CD4-positive, alpha-beta T cell treated with Interleukin-15 for 1 hour (primary cell): Measurements from ENCODE around the gene ABCC10.
"Not testable (repeated sequence)": the region's sequence is repeated elsewhere in the genome, so short reads cannot be mapped to it uniquely, and the experiment has no call there.

ENCODE experiments used
- DNase-seq: peaks from one replicate; pipeline ENCODE4 v3.0.0-alpha.2; 2020

The ABCC10 gene

DNA sequence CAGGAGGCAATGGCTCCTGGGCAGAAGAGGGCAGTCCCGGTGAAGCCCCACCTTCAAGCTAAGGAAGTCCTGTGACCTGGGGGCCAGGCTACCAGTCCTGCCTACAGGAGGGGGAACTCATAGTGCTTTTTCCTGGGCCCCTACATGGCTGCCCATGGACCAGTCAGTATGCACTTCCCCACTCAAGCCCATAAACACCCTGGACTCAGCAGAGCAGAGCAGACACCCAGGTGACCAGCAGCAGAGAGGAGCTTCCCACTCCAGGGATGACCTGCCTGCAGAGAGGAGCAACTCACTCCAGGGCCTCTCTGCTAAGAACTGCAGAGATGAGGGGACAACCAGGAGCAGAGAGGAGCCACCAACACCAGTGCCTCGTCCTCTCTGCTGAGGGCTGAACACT lies 14.3 kb upstream of the ABCC10 start:
- no peak for DNase-seq

DNA sequence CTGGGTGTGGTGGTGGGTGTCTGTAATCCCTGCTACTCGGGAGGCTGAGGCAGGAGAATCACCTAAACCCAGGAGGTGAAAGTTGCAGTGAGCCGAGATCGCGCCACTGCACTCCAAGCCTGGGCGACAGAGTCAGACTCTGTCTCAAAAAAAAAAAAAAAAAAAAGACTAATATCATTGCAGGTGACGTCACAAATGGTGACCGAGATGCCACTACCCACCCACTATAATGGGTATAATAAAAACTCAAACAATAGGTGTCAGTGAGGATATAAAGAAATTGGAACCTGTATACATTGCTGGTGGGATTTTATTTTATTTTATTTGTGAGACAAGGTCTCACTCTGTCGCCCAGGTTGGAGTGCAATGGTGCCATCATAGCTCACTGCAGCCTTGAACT lies 12.1 kb upstream of the ABCC10 start:
- DNase-seq: not testable (repeated sequence)

DNA sequence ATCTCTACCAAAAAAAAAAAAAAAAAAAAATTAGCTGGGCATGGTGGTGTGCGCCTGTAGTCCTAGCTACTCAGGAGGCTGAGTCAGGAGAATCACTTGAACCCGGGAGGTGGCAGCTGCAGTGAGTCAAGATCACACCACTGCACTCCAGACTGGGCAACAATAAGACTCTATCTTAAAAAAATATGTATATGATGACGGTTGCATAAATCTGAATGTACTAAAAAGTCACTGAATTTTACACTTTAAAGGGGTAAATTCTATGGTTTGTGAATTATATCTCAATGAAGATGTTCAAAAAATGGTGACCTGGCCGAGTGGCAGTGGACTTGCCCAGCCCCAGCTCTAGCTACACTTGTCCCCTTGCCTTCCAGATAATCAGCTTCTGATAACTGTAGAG lies 10.4 kb upstream of the ABCC10 start:
- DNase-seq: no peak

DNA sequence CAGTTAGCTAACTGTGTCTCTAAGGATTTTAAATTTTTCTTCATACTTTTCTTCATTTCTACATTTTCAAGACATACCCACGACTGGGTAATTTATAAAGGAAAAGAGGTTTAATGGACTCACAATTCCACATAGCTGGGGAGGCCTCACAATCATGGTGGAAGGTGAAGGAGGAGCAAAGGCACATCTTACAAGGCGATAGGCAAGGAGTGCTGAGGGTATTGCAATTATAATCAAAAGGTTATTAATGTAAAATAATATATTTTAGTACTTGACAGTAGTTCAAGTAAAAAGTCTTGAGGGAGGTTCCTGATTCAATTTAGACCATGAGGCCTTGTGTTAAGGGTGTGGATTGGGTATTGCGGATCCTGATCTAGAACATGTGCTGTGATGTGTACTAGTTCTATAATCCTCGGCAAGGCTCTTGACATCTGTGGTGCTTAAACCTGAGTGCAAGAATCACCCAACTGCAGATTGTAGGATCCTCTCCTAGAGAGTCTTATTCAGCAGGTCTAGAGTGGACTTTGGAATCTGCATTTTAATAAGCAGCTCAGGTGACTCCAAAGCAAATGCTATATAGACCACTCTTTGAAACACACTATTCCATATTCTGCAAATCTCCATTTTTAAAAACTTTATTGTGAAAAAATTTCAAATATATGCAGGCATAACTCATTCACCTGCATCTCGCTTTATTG lies 7.2 kb upstream of the ABCC10 start:
- DNase-seq: no peak

DNA sequence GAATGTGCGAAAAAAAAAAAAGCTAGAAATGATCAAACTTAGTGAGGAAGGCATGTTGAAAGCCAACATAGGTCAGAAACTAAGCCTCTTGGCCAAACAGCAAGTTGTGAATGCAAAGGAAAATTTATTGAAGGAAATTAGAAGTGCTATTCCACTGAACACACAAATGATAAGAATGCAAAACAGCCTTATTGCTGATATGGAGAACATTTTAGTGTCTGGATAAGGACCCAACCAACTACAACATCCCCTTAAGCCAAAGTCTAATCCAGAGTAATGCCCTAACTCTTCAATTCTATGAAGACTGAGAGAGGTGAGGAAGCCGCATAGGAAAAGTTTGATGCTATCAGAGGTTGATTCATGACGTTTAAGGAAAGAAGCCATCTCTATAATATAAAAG lies 5.5 kb upstream of the ABCC10 start:
- no peak for DNase-seq

DNA sequence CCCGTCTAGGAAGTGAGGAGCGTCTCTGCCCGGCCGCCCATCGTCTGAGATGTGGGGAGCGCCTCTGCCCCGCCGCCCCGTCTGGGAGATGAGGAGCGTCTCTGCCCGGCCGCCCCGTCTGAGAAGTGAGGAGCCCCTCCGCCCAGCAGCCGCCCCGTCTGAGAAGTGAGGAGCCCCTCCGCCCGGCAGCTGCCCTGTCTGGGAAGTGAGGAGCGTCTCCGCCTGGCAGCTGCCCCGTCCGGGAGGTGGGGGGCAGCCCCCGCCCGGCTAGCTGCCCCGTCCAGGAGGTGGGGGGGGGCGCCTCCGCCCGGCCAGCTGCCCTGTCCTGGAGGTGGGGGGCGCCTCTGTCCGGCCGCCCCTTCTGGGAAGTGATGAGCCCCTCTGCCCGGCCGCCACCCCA lies 2.3 kb upstream of the ABCC10 start:
- not testable (repeated sequence) for DNase-seq

DNA sequence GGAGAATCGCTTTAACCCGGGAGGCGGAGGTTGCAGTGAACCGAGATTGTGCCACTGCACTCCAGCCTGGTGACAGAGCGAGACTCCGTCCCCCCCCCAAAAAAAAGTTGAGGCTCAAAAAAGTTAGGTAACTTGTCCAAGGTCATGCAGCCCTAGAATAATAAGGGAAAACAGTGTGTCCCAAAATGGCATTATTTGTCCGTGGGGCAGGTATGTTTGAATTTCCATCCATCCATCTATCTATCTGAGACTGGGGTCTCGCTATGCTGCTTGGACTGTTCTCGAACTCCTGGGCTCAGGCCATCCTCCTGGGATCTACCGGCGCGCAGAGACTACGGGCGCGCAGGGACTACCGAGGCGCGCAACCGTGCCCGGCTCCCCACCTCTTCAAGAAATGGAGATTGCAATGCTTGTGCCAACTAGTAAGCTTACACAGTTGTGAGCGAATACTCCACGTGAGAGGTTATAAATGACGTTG lies 374 bp upstream of the ABCC10 start:
- no peak for DNase-seq

DNA sequence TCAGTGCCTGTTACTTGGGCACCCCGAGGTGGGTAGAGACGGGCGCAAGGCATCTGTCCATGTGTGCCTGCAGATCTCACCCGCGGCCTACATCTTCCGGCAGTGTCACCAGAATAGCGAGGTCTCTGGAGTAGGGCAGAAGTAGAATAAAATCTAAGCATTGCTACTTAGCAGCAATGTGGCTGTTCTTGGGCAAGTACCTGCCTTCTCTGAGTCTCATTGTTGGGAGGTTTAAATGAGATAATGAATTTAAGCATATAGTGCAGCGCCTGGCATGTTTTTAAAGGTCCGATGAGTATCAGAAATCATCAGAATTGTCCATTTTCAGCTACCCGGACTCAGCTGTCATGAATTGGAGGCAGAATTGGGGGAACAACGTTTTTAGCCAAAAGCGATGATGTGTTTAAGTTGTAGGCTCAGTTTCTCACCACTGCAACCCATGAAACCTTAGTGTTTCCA lies 800 bp downstream of the ABCC10 start:
- no peak for DNase-seq

DNA sequence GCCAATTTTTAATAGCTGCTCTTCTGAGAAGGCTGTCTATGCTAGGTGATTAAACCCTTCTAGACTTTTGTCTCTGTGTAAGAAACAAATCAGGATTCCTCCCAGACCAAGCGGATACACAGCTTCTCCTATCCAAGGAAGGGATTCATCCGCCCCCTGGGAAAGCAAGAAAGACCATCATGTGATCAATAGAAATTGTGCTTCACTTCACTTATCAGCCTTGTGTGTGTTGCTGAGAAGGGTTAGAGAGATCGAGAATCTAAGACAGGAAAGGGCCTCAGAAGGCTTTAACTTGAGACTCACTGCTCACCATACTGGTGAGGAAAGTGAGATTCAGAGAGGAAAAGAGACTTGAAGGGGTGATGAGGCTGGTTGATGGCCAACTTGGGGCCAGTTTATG lies 1.5 kb downstream of the ABCC10 start:
- DNase-seq: no peak

DNA sequence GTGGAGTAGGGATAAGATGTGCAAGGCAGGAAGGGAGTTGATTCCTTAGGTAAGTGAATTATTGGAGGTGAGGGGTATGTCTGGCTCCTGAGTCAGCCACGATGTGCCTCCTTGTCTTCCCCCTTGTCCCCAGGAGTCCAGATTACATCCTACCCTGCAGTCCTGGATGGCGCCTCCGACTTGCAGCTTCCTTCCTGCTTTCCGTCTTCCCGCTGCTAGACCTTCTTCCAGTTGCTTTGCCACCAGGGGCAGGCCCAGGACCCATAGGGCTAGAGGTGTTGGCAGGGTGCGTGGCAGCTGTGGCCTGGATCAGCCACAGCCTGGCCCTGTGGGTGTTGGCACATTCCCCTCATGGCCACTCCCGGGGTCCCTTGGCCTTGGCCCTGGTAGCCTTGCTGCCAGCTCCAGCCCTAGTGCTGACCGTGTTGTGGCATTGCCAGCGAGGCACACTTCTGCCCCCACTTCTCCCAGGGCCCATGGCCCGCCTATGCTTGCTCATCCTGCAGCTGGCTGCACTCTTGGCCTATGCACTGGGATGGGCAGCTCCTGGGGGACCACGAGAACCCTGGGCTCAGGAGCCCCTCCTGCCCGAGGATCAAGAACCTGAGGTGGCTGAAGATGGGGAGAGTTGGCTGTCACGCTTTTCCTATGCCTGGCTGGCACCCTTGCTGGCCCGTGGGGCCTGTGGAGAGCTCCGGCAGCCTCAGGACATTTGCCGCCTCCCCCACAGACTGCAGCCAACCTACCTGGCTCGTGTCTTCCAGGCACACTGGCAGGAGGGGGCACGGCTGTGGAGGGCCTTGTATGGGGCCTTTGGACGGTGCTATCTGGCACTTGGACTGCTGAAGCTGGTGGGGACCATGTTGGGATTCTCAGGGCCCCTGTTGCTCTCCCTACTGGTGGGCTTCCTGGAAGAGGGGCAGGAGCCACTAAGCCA lies 4.9 kb downstream of the ABCC10 start:
- no peak for DNase-seq

DNA sequence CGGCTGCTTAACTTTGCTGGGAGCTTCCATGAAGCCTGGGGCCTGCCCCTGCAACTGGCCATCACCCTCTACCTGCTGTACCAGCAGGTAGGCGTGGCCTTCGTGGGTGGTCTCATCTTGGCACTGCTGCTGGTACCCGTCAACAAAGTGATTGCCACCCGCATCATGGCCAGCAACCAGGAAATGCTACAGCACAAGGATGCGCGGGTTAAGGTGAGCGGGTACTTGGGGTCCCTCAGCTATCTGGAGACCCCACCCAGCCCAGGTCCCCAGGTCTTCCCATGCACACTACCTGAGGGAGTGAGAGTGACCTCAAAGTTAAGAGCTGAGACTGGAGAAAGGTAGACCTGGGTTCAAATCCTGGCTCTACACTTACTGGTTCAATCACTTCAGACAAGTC lies 5.8 kb downstream of the ABCC10 start:
- no peak for DNase-seq

DNA sequence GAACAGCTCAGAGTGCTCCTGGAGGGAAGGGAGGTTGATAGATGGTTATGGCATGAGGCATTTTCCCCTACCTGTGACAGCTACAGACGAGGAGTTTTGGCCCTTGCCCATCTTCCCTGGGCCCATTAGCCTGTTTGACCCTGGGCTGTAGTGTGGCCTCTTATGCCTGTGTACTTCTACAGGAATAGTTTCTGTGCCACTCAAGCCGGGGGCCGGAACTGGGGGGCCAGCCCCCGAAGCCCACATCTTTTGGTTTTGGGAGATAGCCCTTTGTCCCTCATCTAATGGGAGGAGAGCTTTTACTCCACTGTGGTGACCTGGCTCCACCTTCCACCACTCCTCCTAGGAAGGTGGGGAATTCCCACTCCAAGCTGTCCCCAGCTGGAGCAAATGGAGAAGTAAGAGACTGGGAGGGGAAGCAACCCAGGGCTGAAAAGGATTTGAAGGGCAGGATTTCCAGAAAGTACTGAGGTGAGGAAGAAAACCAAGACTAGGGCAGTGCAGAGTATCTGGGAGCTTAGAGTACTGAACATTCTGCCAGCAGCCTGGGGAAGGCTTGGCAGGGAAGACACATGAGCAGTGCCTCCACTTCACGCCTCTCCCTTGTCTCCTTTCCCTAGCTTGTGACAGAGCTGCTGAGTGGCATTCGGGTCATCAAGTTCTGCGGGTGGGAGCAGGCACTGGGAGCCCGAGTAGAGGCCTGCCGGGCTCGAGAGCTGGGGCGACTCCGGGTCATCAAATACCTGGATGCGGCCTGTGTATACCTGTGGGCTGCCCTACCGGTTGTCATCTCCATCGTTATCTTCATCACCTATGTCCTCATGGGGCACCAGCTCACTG lies 6.9 kb downstream of the ABCC10 start:
- DNase-seq: no peak

DNA sequence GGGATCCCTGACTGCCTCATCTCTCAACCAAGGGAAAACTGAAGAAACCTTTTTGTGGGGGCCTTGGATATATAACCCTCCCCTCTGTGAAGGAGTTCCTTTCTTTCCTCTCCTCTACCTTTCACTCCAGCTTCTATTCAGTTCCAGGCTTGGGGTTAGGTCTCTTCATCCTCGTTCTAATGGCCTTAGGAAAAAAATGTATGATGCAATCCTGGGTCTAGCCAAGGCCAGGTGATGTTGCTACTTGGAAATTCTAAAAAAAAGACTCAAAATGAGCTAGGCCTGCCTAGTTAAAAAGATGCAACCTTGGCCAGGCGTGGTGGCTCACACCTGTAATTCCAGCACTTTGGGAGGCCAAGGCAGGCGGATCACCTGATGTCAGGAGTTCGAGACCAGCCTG lies 7.6 kb downstream of the ABCC10 start:
- DNase-seq: no peak

DNA sequence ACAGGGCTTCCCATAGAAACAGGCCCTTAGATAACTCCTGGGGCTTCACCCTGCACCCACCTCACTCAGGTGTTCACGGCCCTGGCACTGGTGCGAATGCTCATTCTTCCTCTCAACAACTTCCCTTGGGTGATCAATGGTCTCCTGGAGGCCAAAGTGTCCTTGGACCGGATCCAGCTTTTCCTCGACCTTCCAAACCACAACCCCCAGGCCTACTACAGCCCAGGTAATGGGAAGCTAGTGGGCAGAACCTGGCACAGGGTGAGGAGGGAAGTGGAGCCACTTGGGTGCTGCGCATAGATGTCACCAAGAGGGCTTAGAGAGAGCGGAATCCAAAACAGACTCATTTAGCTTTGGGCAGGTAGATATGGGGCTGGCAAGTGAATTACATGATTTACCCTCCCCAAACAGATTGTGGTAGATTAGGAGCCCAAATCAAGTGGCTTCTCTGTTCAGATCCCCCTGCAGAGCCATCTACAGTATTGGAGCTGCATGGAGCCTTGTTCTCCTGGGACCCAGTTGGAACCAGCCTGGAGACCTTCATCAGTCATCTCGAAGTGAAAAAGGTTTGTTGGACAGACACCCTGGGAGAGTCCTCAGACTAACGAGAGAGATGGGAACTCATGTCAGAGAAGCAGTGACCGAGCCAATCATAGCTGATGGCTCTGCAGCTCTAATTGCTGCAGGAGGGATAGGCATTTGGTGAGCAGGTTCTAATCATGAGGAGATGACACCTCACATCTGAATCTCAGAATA lies 8.5 kb downstream of the ABCC10 start:
- no peak for DNase-seq

DNA sequence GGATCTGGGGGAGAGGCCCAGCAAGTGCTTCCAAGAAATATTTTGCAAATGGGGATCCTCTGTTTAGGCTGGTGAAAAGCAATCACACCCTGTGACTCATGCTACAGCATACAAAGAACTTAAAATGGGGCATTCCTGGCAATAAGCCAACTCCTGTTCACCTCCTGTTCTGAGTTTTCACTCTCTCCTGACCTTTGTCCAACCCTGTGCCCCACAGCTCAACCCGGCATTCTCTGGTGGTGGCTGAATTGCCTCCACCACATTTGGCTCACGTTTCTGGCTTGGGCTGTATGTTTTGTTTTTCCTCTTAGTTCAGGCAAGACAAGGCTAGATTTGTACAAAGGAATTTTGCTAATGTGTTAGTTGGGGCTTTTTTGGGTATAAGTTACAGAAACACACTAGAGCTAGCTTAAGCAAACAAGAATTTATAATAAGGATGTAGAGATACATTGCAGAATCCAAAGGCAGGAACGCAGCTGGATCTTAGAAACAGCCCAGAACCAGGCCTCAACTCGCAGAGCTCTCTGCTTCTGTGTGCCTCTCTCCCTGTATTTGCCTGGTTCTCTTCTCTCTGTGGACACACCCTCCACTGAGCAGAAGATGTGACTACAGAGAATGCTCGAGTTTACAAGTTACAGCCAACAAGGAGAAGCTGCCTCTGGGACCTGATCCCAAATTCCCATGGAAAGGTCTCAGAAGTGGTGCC lies 9.4 kb downstream of the ABCC10 start:
- DNase-seq: no peak

DNA sequence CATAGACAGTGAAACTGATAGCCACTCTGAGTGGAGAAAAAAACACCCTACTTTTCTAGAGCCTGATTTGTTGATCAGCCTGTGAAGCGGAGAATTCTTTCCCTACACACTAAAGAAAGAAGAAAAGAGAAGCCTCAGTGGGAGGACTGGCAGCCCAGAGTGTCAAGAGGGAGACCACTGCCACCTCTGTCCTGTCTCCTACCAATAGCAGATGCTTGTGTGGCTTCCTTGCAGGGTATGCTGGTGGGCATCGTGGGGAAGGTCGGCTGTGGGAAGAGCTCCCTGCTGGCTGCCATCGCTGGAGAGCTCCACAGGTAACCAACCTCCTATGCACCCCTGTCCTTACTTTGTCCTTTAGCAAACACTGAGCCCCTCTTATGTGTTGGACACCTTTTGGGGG lies 10.4 kb downstream of the ABCC10 start:
- DNase-seq: no peak

DNA sequence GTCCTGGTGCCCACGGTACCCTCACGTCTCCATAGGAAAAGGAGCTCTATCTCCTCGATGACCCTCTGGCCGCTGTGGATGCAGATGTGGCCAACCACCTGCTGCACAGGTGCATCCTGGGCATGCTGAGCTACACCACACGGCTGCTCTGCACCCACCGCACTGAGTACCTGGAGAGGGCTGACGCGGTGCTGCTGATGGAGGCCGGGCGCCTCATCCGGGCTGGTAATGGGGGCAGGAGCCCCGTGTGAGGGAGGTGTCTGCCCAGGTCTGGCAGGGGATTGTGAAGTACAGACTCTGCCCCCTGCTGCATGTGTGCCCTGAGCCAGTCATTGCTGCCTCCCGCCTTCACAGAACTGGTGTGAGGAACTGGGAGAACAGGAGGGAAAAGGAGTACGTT lies 15.6 kb downstream of the ABCC10 start:
- no peak for DNase-seq

DNA sequence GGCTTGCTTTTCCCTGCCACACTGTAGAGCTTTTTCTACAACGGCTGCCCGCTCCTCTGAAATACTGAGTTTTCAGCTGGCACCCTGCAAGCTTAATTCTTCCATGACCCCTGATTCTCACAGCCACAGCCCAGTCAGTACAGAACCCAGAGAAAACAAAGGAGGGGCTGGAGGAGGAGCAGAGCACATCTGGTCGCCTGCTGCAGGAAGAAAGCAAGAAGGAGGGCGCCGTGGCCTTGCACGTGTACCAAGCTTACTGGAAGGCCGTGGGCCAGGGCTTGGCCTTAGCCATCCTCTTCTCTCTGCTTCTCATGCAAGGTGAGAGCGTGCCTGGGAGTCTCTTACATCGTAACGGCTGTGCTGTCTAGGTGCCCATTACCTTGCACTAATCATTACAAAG lies 16.7 kb downstream of the ABCC10 start:
- DNase-seq: no peak

DNA sequence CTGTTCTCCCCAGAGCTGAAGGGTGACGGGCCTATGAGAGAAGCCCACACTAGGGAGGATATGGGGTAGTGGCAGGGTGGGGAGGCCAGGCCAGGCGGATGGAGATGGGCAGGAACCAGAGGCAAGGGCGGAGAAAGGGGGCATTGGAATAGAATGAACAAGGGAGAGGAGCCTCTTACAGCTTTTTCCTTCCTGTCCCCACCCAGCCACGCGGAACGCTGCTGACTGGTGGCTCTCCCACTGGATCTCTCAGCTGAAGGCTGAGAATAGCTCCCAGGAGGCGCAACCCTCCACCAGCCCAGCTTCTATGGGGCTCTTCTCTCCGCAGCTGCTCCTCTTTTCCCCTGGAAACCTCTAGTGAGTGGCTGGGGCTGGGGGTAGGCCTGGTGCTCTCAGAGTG lies 17.2 kb downstream of the ABCC10 start:
- no peak for DNase-seq

DNA sequence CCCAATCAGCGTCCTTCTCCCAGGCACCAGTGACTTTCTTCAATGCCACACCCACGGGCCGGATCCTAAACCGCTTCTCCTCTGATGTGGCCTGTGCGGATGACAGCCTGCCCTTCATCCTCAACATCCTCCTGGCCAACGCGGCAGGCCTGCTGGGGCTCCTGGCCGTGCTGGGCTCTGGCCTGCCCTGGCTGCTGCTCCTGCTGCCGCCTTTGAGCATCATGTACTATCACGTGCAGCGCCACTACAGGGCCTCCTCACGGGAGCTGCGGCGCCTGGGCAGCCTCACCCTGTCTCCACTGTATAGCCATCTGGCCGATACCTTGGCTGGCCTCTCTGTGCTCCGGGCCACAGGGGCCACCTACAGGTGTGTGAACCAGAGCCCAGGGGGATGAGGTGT lies 18.2 kb downstream of the ABCC10 start:
- DNase-seq: no peak

DNA sequence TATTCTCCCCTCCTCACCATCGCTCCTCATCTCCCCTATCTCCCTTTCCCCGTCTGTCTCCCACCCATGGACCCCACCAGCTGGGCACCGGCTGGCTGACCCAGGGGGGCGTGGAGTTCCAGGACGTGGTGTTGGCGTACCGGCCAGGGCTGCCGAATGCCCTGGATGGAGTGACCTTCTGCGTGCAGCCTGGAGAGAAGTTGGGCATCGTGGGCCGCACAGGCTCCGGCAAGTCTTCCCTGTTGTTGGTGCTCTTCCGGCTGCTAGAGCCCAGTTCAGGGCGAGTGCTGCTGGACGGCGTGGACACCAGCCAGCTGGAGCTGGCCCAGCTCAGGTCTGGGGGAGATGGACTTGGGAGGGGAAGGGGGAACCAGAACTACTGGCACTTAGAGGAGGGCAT lies 20.3 kb downstream of the ABCC10 start:
- no peak for DNase-seq

DNA sequence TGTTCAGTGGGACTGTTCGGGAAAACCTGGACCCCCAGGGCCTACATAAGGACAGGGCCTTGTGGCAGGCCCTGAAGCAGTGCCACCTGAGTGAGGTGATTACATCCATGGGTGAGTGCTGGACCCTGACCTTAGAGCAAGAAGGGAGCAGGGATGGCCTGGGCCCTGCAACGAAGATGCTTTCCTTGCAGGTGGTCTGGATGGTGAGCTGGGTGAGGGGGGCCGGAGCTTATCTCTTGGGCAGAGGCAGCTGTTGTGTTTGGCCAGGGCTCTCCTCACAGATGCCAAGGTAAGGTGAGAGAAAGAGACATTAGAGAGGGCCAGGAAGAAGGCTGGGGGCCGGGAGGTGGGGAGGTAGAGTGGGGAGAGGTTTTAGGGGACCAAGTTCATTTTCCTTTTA lies 21.6 kb downstream of the ABCC10 start:
- no peak for DNase-seq
